Stomach (tissue), 4 donors: Measurements from ENCODE around the gene VEPH1.

ENCODE experiments used
- EP300 ChIP-seq: sonication (generic); formaldehyde crosslinking; IDR thresholded peaks from one replicate; pipeline ENCODE4 v1.6.1; 2017; ENCODE audit warnings: antibody characterized with exemption
- POLR2A ChIP-seq, 4 donors: fragments of 450-650 bp; IDR thresholded peaks; one replicate each; pipeline ENCODE4 v1.6.1; 2016; ENCODE audit warnings: antibody characterized with exemption in 4 of 4, control low read depth in 2 of 4, mild to moderate bottlenecking in 1 of 4, moderate library complexity in 1 of 4
- POLR2AphosphoS5 ChIP-seq, 3 donors: sonication (generic); formaldehyde crosslinking; IDR thresholded peaks; one replicate each; pipeline ENCODE4 v1.6.1; 2016; ENCODE audit warnings: antibody characterized with exemption in 3 of 3
- TF ChIP-seq, protein P1 (sequence below), 7 experiments: fragments of 450-650 bp in 4 of 7; fragments of 200-600 bp in 3 of 7; sonication (generic) in 3 of 7; IDR thresholded peaks; one replicate each; pipeline ENCODE4 v1.5.1; 2016 to 2019; ENCODE audit warnings: antibody characterized with exemption in 7 of 7, control low read depth in 2 of 7, mild to moderate bottlenecking in 1 of 7

DNA sequence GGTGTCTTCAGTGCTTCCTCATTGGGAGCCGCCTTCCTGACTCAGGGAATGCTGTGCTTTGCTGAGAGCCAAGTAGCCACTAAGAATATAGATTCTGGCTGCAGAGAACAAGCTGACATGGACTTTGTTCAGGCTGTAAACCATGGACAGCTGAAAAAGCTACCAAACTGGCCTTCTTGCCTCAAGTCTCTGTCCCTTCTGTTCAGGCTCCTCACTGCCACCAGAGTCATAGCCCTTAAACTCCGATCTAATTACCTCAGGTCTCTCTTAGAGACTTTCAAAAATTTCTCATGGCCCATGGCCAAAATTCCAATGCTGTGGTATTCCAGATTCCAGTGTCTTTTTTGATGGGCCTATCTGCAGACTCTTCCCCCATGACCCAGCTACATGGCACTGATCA is 86.0 kb downstream of the VEPH1 start:
- TF ChIP-seq, protein P1, sequence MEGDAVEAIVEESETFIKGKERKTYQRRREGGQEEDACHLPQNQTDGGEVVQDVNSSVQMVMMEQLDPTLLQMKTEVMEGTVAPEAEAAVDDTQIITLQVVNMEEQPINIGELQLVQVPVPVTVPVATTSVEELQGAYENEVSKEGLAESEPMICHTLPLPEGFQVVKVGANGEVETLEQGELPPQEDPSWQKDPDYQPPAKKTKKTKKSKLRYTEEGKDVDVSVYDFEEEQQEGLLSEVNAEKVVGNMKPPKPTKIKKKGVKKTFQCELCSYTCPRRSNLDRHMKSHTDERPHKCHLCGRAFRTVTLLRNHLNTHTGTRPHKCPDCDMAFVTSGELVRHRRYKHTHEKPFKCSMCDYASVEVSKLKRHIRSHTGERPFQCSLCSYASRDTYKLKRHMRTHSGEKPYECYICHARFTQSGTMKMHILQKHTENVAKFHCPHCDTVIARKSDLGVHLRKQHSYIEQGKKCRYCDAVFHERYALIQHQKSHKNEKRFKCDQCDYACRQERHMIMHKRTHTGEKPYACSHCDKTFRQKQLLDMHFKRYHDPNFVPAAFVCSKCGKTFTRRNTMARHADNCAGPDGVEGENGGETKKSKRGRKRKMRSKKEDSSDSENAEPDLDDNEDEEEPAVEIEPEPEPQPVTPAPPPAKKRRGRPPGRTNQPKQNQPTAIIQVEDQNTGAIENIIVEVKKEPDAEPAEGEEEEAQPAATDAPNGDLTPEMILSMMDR (IDR thresholded peaks at IDR 0.05), result no peak
- TF ChIP-seq POLR2A (IDR thresholded peaks at IDR 0.05) (no peak), EP300 (no peak), POLR2AphosphoS5 (IDR thresholded peaks at IDR 0.05) (no peak)
